Pancreas (tissue), 10 donors: ENCODE results near the gene SP3. TPM values are rescaled to one million over a fixed set of nuclear protein-coding genes. Genes with fewer than 3 reads are reported as not detected.

Experiments used
- ATAC-seq, 4 donors: fragments of 200-7000 bp; cut with Tn5 transposase; one replicate each; pipeline versions ENCODE4 v1.8.0 to v1.9.1; 2020; ENCODE audit warnings: mild to moderate bottlenecking in 4 of 4, moderate library complexity in 4 of 4
- DNase-seq, 6 donors: peaks; one replicate each; pipeline ENCODE4 v3.0.0-alpha.2; 2020
- FAIRE-seq: peaks from 2 replicates; lab custom pipeline; 2012; peaks lifted over from hg19 to GRCh38; lab: Jason Lieb, UNC
- H3K27ac ChIP-seq, 4 donors: fragments of 200-600 bp; sonication (generic); 1 replicate in 3 of 4; 2 replicates in 1 of 4; pipeline versions ENCODE4 v1.5.0 to v1.8.0; 2020
- H3K27me3 ChIP-seq, 4 donors: fragments of 200-600 bp; one replicate each; pipeline ENCODE4 v1.8.0; 2021
- H3K36me3 ChIP-seq, 3 donors: fragments of 200-600 bp; sonication (generic) in 1 of 3; one replicate each; pipeline versions ENCODE4 v1.5.0 to v1.8.0; 2020 to 2021
- H3K4me1 ChIP-seq, 3 donors: fragments of 200-600 bp; one replicate each; pipeline ENCODE4 v1.8.0; 2021
- H3K4me3 ChIP-seq, 4 donors: fragments of 200-600 bp; sonication (generic) in 2 of 4; one replicate each; pipeline versions ENCODE4 v1.5.0 to v1.8.0; 2020 to 2021
- H3K9me3 ChIP-seq, 4 donors: fragments of 200-600 bp; one replicate each; pipeline ENCODE4 v1.8.0; 2021
- WGBS, 2 donors: extraction: QIAGEN DNeasy Blood & Tissue Kit; methylation state at CpG; one replicate each; pipeline ENCODE4 v1.1.7; 2013; 5-methylcytosine and 5-hydroxymethylcytosine counted together
- intact Hi-C, 3 donors: fragments of 100-400 bp; cut with DNase I; formaldehyde crosslinking; loops; one replicate each; pipeline versions ENCODE4 v1.11.1 to v1.14.2; 2022
- polyA plus RNA-seq, 2 donors: library from polyadenylated mRNA; stranded (reverse); fragments of 200-250 nt; gene quantifications; one replicate each; pipeline ENCODE4 v1.2.3, GENCODE V29; 2013
- total RNA-seq, 6 donors: library from RNA; stranded (reverse); fragmentation: NEBNext Ultra II Directional in 4 of 6; extraction: Animal tissue kit (Norgen Biotek cat#: 25700) in 4 of 6; gene quantifications; one replicate each; pipeline versions ENCODE4 v1.2.1 to v1.2.4, GENCODE V29; 2021 to 2023
- TF ChIP-seq, protein P1 (sequence below), 4 donors: fragments of 200-600 bp; sonication (generic) in 3 of 4; IDR thresholded peaks; one replicate each; pipeline versions ENCODE4 v1.5.0 to v1.8.0; 2021; ENCODE audit warnings: antibody characterized with exemption in 4 of 4
- donor health status: healthy with polysubstance abuse.
- donor health status: DM: no; HTN: no; CAD: no; lungs with moderate emphysema.
- donor health status: DM: no; HTN: no; CAD: no.
- donor health status: control.
- donor health status: control.
- donor health status: Bipolar disorder and iron deficiency.
- donor health status: DM: yes; HTN: yes; CAD: no.
- donor health status: DM: no; HTN: no; CAD: no.
- donor health status: DM: no; HTN: no; CAD: no.
- donor health status: DM: yes; HTN: yes; CAD: no.

The SP3 gene
- total and polyA plus RNA-seq, 8 donors = 5.6 to 48.0 (median 27.6) TPM

GRCh38 chr2:173958198-173958846 lies 6.9 kb downstream of the SP3 start:
- intact Hi-C loops = no loop called here
- ATAC-seq (no peak), DNase-seq (no peak), FAIRE-seq (no peak)
- H3K27me3 ChIP-seq = no peaks in the 10 kb centered on the region
- TF ChIP-seq, protein P1, sequence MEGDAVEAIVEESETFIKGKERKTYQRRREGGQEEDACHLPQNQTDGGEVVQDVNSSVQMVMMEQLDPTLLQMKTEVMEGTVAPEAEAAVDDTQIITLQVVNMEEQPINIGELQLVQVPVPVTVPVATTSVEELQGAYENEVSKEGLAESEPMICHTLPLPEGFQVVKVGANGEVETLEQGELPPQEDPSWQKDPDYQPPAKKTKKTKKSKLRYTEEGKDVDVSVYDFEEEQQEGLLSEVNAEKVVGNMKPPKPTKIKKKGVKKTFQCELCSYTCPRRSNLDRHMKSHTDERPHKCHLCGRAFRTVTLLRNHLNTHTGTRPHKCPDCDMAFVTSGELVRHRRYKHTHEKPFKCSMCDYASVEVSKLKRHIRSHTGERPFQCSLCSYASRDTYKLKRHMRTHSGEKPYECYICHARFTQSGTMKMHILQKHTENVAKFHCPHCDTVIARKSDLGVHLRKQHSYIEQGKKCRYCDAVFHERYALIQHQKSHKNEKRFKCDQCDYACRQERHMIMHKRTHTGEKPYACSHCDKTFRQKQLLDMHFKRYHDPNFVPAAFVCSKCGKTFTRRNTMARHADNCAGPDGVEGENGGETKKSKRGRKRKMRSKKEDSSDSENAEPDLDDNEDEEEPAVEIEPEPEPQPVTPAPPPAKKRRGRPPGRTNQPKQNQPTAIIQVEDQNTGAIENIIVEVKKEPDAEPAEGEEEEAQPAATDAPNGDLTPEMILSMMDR (IDR thresholded peaks at IDR 0.05) = no peak
- peaks cover 31 to 53% (median 34%) of the 10 kb centered on the region in 3 donors for H3K4me1 ChIP-seq
- H3K9me3 ChIP-seq = no peaks in the 10 kb centered on the region
- no peak overlapping the region for H3K27ac ChIP-seq
- H3K36me3 ChIP-seq = peaks cover 0 to 8% (median 0%) of the 10 kb centered on the region in 3 donors
- 49 to 51% methylated on average over 4 of the region's 4 CpGs for WGBS, 2 donors
- no peak overlapping the region for H3K4me3 ChIP-seq

DNA sequence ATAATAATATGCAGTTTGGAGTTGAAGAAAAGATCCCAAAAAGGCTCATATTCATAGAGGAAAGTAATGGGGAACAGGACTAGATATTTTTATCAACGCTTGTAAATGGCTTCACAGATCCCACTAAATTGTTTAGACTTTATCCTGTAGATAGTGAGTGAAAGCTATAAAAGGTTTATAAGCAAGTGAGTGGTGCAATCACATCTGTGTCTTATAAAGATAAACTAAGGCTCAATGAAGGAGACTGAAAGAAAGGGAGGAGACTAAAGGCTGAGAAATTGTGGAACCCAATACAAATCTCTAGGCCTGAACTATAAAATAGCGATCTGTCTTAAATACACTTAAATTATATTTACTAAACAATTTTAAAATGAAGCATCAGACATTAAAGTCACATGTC lies 7.7 kb downstream of the SP3 start:
- Histone ChIP-seq H3K36me3 (peaks cover 0 to 8% (median 0%) of the 10 kb centered on the region in 3 donors), H3K4me1 (peaks cover 31 to 56% (median 34%) of the 10 kb centered on the region in 3 donors), H3K27ac (no peak overlapping the region), H3K9me3 (no peaks in the 10 kb centered on the region), H3K27me3 (no peaks in the 10 kb centered on the region), H3K4me3 (no peak overlapping the region)
- no peak for DNase-seq
- intact Hi-C loops = no loop called here
- peak; percentile 94 for FAIRE-seq
- WGBS, 2 donors = 59 to 66% methylated on average over 2 of the region's 2 CpGs
- TF ChIP-seq, protein P1 (IDR thresholded peaks at IDR 0.05) = no peak
- no peak for ATAC-seq

DNA sequence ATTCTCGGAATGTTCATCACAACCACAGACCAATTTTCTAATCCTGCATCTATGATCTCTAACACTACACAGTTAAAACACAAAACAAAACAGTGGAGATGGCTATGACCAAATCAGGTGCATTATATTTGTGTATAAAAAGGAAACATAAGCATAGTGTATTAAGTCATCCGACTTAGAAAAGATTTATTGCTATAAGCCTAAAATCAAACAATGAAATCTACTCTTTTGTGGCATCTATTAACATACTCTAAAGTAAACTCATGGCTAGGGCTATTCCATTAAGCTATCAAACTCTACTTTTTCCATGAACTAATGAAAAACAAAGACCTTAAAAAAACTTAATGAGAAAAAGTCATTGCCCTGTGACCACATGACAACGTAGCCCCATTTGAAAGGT lies 8.7 kb downstream of the SP3 start:
- FAIRE-seq (no peak), ATAC-seq (no peak), DNase-seq (no peak)
- Histone ChIP-seq H3K27ac (no peak overlapping the region), H3K27me3 (no peaks in the 10 kb centered on the region), H3K4me1 (peaks cover 32 to 50% (median 32%) of the 10 kb centered on the region in 3 donors), H3K9me3 (no peaks in the 10 kb centered on the region), H3K4me3 (no peak overlapping the region), H3K36me3 (peaks cover 0 to 8% (median 0%) of the 10 kb centered on the region in 3 donors)
- TF ChIP-seq, protein P1 (IDR thresholded peaks at IDR 0.05) = no peak
- intact Hi-C loops = no loop called here
- 56 to 60% methylated on average over 3 of the region's 3 CpGs for WGBS, 2 donors

DNA sequence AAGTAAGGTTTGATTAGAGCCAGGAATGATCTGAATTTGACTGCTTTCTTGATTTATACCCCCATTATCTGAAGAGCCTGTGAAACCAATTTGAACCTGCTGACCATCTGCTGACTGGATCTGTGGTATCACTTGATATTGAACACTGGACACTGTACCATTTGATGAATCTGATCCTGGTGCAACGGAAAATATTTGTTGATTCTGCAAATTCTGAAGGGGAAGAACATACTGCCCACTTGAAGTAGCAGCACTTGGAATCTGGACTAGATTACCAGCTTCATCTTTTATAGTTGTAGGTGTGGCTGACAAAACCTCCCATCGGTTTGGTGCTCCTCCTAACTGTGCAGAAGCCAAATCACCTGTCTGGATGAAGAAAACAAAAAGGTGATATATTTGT lies 9.3 kb downstream of the SP3 start:
- DNase-seq = no peak
- H3K9me3 ChIP-seq = no peaks in the 10 kb centered on the region
- no peak for FAIRE-seq
- no peaks in the 10 kb centered on the region for H3K27me3 ChIP-seq
- H3K36me3 ChIP-seq = peaks cover 0 to 8% (median 0%) of the 10 kb centered on the region in 3 donors
- H3K4me1 ChIP-seq = peaks cover 26 to 49% (median 38%) of the 10 kb centered on the region in 3 donors
- 62 to 75% methylated on average over 2 of the region's 2 CpGs for WGBS, 2 donors
- no peak overlapping the region for H3K27ac ChIP-seq
- no peak overlapping the region for H3K4me3 ChIP-seq
- intact Hi-C loops = no loop called here
- ATAC-seq = no peak
- TF ChIP-seq, protein P1 (IDR thresholded peaks at IDR 0.05) = no peak

GRCh38 chr2:173955004-173955403 lies 10.2 kb downstream of the SP3 start:
- peaks cover 0 to 8% (median 0%) of the 10 kb centered on the region in 3 donors for H3K36me3 ChIP-seq
- 60 to 66% methylated on average over 4 of the region's 4 CpGs for WGBS, 2 donors
- no peak overlapping the region for H3K27ac ChIP-seq
- peaks cover 19 to 42% (median 33%) of the 10 kb centered on the region in 3 donors for H3K4me1 ChIP-seq
- intact Hi-C loops = no loop called here
- FAIRE-seq = no peak
- H3K27me3 ChIP-seq = no peaks in the 10 kb centered on the region
- DNase-seq = no peak
- H3K4me3 ChIP-seq = no peak overlapping the region
- H3K9me3 ChIP-seq = no peaks in the 10 kb centered on the region
- TF ChIP-seq, protein P1 (IDR thresholded peaks at IDR 0.05) = no peak
- peak in 1 of 4 donors; percentile 32 for ATAC-seq
